Fibroblast of peridontal ligament (primary cell): ENCODE data around the gene DEUP1.
"Not testable (repeated sequence)": the region's sequence is repeated elsewhere in the genome, so short reads cannot be mapped to it uniquely, and the experiment has no call there.

Experiments used
- DNase-seq: peaks from one replicate; pipeline ENCODE4 v3.0.0-alpha.2; 2010; ENCODE audit errors: extremely low read depth

The DEUP1 gene, protein sequence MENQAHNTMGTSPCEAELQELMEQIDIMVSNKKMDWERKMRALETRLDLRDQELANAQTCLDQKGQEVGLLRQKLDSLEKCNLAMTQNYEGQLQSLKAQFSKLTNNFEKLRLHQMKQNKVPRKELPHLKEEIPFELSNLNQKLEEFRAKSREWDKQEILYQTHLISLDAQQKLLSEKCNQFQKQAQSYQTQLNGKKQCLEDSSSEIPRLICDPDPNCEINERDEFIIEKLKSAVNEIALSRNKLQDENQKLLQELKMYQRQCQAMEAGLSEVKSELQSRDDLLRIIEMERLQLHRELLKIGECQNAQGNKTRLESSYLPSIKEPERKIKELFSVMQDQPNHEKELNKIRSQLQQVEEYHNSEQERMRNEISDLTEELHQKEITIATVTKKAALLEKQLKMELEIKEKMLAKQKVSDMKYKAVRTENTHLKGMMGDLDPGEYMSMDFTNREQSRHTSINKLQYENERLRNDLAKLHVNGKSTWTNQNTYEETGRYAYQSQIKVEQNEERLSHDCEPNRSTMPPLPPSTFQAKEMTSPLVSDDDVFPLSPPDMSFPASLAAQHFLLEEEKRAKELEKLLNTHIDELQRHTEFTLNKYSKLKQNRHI

DNA sequence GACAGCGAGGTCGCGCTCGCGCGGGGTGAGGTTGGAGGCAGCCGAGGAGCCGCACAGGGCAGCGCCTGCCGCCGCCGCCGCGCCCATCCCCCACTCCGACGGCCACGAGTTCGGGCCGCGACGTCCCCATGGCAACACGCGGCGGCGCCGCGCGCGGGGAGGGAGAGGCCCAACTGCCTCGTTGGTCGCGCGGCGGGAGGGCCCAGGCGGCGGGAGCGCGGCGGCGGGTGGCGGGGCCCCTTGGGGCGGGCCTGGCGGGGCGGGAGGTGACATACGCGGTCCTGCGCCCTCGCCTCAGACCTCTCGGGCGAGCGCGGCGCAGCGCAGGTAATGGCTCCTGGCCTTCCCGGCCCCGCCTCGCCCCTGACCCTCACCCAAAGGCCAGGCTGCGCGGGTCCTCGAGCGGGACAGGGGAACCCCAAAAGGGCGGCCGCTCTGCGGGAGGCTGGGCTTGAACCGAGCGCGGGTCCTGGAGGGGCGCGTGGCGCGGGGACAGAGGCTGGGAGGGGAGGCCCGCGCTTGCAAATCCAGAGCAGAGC lies at the start of gene DEUP1:
Gene DEUP1, plus strand, starts transcription at position 297 of the 539 bp plus-strand sequence. CDS start 1,518 bp downstream, outside the sequence.
- DNase-seq: no peak

DNA sequence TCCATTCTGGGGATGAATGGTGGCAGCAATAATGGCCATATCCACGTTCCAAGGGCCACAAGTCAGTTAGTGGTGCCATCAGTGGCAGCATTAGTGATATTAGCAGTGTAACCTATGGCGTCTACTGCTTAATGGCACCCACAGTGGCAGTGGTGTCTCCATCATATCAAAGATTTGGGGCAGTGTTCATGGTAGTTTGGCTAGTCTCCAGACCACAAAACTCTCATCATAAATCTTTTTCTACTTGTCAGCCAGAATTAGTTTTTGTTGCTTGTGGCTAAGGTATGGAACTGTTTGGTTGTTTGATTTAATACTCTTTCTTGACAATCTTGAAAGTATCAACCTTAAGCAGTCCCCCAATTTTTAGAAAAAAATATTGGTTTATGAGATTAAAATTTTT lies 45.1 kb upstream of the DEUP1 start:
- DNase-seq: no peak

DNA sequence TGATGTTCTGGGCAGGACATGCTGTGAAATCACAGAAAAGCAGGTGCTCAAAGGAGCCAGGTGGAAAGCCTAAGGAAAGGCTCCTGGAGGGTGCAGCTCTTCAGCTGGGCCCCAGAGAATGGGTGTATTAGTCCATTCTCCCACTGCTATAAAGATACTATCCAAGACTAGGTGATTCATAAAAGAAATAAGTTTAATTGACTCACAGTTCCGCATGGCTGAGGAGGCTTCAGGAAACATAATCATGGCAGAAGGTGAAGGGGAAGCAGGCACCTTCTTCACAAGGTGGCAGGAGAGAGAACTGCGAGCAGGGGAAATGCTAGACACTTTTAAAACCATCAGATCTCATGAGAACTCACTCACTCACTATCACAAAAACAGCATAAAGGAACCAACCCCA lies 43.1 kb upstream of the DEUP1 start:
- no peak for DNase-seq

DNA sequence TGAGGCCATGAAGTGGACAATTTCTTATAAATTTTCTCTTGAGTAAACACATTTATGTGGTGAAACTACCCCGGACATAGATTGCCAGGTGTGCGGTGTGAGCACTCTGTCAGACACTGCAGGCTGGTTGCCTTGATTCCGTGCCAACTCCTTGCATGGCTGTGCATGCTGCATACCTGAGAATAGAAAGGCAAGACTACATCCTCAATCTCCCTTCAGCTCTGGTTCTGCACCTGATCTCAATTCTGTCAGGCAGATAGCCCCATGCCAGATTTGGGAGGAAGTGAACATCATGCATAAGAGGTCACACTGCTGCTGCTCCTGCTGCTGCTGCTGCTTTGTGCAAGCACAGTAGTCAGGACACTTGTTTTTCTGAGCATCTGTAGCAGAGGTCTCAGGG lies 42.5 kb upstream of the DEUP1 start:
- DNase-seq: no peak

DNA sequence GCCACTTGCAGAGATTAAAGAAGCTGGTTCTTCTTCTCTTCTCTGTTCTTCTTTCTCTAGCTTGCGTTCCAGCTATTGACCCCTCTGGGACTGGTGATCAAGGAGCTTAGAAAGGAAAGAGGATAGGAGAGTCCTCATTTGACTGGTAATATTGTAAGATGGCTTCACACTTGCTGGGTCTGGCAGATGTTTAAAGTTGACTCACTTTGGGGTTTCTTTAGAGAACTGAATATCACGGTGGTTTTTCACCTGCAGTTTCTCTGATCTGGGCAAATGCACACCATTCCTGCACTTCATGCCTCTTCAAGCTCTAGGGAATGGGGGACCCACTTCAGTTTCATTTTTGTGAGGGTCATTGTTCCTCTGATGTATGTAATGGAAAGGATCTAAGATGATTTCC lies 41.8 kb upstream of the DEUP1 start:
- no peak for DNase-seq

DNA sequence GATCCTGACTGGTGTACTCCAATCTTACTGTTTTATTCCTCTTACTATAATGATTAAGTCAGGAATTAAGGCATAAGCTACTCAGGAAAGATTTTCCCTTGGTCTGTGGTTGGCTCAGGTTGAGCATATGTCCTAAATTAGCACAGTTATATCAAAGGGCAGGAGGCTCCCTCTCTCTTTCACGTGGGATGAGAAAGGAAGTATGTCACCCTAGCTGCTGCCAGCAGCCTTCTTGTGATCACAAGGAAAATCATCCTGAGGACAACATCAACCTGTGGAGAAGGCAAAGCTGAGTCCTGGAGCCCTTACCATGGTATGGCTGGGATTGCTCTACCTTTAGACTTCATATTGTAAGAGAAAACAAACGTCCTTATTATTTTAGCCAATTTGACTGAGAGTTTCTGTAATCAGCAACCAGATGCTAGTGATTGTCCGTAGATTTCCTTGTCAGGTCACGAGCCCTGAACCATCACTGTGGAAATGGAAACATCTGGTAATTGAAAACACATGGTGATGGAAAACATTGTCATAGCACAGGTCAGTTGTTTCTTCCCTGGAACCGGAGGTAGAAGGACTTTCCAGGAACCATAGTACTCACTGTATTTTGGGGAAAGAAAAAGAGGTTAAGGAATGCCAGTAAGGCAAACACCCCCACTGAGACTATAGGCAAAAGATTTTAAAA lies 40.6 kb upstream of the DEUP1 start:
- no peak for DNase-seq

DNA sequence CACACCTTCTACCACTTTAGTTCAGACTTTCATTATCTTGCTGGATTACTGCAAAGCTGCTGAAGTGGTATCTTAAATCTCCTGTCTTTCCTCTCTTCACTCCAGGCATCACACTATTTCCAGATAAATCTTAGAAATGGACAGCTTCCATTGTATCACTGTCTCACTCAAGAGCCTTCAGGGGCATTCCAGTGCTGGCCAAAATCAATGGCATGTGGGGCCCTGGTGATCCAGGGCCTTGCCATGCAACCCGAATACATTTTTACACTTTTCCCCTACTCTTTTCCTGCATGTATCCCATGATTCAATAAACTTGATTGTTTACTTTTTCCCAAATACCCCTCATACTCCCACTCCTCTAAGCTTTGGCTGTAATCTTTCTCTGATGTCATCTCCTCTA lies 39.4 kb upstream of the DEUP1 start:
- no peak for DNase-seq

DNA sequence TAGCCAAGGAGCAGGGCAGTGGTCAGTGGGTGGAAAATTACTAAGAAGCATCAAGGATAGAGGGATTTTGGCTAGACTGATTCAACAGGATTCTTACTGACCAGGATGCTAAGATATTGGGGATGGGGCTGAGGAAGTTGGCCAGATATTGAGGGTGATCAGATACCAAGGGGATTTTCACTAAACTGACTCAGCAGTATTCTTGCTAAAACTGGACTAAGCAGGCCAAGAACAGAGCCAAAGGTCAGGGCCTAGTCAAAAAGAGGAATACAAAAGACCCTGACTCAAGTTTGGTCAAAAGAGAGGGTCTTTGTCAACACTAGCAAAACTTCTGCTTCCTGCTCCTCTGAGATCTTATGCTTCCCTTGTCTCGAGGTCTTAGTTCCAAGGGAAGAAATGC lies 38.6 kb upstream of the DEUP1 start:
- DNase-seq: no peak

DNA sequence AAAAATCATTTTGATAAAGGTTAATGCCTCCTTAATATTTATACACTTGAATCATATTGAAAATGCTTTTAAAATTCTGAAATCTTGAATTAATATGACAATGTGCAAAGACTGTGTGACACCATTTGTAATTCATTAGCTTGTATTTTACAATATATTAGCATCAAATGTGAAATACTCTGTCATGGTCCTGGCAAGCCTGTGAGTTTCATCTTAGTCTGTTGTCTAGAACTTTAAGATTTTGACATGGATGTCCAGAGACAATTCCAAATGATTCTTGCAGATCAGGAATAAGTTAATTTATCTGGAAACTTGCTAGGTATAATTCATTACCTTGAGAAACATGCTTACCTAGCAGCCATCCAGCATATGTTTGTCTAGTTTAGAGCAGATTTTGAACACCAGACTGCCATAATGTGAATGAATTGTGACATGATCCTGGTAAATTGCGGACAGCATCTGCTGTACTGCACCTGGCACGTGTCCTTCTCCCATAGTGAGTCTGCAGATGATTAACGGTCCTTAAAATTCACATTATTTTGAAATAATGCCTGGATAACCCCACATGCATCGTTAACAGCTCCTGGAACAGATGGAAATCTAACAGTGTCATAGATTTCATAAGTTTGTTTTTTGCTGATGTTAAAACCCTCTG lies 34.5 kb upstream of the DEUP1 start:
- no peak for DNase-seq

DNA sequence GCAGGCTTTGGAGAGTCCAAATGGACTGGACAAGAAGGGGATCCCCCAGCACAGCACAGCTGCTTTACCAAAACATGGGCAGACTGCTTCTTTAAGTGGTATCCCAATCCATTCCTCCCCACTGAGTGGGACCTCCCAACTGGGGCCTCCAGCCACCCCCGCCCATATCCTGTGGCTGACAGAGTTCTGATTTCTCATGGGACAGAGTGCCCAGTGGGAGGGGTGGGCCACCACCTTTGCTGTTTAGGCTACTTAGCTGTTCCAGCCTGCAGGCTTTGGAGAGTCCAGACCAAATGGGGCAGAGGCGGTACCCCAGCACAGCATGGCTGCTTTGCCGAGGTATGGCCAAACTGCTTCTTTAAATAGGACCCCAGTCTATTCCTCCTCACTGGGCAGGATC lies 26.9 kb upstream of the DEUP1 start:
- no peak for DNase-seq

DNA sequence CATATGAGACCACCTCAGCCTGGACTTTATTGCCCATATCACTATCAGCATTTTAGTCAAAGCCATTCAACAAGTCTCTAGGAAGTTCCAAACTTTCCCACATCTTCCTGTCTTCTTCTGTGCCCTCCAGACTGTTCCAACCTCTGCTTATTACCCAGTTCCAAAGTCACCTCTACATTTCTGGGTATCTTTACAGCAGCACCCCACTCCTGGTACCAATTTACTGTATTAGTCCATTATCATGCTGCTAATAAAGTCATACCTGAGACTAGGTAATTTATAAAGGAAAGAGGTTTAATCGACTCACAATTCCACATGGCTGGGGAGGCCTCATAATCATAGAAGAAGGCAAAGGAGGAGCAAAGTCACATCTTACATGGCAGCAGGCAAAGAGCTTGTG lies 16.1 kb upstream of the DEUP1 start:
- not testable (repeated sequence) for DNase-seq

DNA sequence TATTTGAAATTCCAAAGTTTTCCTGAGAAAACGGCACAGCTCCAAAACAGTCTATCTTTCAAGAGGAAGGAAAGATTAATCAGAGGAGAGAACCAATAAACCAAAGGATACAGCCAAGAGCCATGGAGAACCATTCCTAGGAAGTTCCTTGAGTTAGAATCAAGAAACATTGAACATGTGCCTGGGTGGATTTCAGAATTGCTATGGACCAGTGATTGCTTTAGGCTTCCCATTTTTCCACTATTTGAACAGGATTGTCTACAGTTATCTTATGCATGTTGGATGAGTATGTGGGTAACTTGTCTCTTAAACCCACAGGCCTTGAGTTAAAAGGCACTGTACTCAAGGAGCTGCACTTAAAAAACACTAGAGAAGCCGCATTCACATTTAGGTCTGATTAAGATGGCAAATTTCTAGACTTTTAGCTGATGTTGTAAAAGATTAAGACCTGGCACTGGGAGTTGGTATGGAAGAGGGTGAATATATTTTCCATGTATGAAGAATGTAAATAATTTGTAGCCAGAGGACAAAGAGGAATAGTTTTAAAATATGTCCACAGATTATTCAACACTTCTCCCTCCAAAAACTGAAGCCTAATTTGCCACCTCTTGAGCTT lies 11.2 kb upstream of the DEUP1 start:
- no peak for DNase-seq

DNA sequence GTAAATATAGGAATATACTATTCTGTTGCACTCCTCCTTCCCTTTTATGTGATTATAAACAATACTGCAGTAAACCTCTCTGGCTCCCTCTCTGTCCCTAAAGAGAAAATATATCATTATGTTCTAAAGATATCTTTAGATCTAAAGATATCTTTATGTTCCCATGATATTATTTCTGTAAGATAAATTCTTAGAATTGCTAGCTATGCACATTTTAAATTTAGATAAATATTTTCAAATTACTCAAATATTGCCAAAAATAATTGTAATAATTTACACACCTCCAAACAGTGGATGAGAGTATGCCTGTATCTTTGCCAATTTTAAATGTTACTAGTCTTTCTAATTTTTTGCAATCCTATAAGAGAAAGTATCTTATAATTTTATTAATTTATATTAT lies 10.3 kb upstream of the DEUP1 start:
- no peak for DNase-seq

DNA sequence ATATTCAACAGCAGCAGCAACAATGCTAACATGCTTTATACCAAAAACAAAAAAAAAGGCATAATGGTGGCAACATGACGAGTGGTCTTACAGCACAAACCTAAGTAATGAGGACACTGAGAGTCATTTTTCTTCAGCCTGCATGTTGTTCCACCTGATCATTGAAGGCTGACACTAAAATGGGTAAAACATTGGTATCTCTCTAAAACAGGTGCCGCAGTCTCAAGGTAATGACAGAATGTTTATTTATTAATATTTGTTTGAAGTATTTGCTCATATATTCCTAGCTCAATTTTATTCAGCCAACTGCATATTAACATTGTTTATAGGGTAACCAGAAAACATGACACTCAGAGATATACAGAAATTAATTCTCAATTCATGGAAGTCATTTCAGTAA lies 8.3 kb upstream of the DEUP1 start:
- DNase-seq: no peak

DNA sequence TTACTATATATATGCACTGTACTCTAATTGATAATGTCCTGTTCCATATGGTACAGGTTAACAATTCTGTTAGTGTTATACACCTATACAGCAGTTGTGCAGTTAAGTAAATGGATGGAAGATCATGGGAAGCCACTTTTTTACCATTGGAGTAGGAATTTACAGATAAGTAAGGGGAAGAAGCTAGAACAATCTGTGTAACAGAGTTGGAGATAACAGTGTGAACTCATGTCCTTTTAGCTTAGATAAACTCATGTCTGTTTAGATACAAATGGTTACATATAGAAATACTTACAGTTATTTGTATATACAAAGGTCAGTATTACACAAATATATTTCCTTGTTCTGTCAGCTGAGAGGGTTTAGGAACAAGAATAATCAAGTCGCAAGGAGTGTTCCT lies 6.8 kb upstream of the DEUP1 start:
- DNase-seq: no peak

DNA sequence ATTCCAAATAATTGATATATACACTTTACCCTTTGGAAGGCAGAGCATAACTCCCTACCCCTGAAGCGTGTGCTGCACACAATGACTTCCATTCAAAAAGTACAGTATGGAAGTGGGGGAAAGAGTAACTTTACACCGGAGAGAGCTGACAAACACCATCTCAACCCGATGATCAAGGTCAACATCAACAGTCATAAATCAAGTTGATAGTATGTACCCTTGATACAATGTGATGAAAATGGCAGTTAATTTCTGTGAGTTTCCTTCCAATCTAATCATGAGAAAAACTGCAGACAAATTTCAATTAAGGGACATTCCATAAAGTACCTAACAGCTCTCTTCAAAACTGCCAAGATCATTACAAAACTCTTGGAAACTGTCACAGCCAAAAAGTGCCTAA lies 6.0 kb upstream of the DEUP1 start:
- DNase-seq: no peak

DNA sequence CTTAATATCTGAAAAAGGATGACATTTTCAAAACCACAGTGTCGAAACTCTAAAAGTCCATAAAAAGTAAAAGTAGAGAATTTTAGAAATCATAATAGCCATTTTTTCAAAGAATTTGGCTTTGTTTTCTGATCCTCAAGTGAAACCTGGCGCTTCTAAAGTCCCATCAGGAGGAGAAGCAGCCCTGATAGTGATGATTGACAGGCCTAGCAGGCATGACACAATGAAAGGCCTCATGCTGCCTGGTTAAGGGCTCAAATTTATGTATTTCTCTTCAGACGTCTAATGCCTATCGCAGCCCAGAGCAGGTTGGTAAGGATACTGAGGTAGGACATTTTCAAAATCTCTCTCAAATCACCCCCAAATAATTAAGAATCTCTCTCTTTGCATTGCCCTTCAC lies 3.9 kb upstream of the DEUP1 start:
- DNase-seq: no peak

DNA sequence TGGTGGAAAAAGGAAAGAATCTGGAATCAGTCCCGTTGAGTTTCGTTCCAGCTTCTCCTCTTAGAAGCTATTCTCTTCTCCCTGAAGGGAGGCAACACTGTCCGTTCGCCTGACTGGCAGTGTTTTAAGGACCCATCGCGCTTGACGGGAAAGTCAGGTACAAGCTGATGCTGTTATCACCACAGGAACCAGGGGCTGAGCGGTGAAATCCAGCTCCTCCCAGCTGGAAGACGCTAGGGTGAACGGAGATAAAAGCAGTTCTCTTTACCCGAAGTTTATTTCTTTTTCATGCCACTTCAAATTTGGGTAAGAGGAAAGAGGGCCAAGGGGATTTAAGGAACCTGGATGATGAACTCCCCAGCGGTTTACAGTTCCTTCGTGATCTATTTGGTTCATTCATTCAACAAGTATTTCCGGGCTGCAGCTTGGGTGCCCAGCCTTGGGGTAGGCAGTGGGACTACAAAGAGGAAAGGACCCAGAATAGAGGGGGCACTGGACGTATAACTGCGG lies 551 bp upstream of the DEUP1 start:
- peak; percentile 4 for DNase-seq

DNA sequence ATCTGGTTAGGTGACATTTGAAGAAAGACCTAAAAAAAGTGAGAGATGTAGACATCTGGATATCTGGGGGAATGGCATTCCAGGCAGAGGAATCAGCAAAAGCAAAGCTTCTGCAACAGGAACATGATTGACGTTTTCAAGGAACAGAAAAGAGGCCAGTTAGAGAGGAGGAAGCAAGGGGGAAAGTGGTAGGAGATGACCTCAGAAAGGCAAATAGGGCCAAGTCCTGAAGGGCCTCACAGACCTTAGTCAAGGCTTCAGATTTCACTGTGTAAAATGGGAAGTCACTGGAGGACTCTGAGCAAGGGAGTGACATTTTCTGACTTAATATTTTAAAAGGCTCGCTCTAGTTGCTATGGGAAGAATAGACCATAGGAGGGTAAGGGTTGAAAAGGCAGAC lies 9.7 kb downstream of the DEUP1 start:
- DNase-seq: no peak

DNA sequence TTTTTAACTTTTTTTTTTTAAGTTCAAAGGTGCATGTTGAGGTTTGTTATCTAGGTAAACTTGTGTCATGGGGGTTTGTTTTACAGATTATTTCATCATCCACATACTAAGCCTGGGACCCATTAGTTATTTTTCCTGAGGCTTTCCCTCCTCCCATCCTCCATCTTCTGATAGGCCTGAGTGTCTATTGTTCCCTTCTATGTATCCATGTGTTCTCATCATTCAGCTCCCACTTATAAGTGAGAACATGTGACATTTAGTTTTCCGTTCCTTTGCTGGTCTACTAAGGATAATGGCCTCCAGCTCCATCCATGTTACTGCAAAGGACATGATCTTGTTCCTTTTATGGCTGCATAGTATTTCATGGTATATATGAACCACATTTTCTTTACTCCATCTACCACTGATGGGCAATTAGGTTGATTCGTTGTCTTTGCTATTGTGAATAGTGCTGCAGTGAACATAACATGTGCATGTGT lies 14.4 kb downstream of the DEUP1 start:
- DNase-seq: no peak

DNA sequence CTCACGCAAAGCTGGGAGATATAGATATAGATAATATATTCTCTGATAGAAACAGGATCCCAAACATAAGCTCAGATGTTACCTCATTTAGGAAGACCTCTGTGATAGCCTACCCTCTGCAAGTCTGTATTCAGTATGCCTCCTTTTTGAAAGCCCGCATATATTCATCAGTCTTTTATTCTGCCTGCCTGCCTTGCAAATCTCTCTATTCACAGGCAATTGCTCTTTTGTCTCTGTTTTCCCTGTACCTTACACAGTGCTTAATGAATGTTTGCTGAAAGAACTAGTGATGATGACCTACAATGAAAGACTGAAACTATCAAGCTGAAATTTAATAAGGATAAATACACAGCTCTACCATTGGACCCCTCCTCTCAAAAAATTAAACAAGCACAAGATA lies 18.4 kb downstream of the DEUP1 start:
- DNase-seq: no peak
